GM18502 (cell line): ENCODE results near the gene TSHZ2.

Experiments used
- ATAC-seq: cut with Tn5 transposase; IDR thresholded peaks from one replicate; pipeline ENCODE4 v1.9.1; 2021; ENCODE audit warnings: mild to moderate bottlenecking; ENCODE audit not compliant: unreplicated experiment, poor library complexity

Gene TSHZ2

DNA sequence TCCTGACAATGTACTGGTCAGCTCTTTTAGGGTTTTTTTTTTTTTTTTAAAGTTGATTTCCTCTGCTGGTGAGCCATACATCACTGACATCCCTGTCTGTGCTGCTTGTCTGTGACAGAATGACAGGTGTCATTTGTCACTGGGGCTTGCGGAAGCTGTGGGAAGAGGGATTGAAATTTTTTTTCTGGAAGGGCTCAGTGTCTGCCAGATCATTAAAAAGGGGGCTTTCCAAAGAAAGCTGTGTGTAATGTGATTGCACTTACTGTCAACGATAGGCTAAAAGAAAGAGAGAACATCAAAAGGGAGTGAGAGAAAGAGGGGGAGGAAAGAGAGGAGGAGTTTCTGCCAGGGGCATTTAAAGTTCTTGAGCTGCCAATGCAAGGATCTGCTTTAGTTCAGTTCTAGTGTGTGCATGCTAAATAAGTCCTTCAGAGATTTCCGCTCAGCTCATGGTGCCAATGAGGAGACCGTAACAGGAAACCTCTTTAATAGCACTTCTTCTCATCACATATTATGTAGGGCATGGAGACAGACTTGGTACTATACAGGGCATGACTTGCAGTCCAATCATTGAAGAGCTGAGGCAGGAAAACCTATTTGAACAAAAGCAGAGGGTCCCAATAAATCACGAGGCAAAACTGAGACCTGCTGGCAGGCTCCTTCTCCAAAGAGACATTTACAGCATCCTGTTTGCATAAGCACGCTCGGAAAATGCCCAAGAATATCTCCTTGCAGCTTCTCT is 177.2 kb downstream of the TSHZ2 start:
- ATAC-seq, result no peak

DNA sequence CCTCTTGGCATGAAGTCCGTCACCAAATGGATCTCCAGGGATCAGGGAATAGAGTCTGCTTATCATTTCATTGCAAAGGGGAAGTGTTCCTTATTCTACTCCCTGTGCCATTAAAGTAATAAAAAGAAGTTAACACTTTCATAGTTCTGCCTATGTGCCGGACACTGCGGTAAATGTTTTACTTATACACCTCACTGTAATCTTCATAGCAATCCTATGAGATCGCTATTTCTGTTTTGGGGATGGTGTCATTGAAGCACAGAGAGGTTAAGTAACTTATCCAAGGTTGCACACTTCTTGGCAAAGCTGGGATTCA is 177.7 kb downstream of the TSHZ2 start:
- no peak for ATAC-seq

DNA sequence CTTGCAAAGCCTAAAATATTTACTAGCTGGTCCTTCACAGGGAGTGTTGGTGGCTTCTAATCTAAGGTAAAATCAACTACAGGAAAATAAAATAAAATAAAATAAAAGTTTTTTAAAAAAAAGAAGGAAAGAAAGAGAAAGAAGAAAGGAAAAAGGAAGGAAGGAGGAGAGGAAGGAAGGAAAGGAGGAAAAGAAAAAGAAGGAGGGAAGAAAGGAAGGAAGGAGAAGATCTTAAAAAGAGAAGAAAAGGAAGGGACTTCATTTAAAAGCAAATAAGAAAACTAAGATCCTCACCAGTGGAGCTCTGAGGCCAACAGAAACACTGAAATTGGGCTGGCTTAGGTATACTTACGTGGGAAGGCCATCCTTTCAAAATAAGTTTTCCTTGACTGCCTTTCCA is 178.4 kb downstream of the TSHZ2 start:
- no peak for ATAC-seq

DNA sequence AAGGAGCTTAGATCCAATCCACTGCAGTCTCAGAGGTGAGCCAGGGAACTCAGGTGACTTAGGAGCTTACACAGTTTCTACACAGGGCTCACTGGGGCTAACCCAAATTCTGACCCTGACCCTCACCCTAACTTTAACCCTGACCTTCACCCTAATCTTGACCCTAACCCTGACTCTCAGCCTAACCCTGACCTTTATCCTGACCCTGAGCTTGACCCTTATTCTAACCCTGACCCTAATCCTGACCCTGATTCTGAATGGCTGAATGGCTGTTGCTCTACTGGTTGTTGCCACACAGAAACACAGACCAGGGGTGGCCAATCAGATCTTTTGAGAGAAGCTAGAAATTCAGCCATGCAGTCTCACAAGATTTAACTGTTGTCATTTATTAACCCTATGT is 180.1 kb downstream of the TSHZ2 start:
- no peak for ATAC-seq

DNA sequence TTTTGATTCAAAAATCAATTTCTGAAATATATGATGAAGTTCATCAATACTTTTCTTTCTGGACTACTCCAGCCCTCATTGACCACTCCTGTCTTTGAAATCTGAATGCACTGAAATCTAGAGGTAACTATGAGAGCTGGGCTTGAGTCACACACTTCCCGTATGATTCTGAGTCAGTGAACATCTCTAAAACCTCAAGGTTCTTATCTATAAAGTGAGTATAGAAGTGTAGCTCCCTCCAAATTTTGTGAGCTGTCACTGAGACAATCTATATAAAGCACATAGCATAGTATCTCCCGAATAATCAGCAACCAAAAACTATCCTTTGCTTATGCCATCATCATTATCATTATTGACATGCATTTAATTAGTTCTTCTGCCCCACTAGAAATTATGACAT is 182.4 kb downstream of the TSHZ2 start:
- ATAC-seq, result peak; percentile 76

DNA sequence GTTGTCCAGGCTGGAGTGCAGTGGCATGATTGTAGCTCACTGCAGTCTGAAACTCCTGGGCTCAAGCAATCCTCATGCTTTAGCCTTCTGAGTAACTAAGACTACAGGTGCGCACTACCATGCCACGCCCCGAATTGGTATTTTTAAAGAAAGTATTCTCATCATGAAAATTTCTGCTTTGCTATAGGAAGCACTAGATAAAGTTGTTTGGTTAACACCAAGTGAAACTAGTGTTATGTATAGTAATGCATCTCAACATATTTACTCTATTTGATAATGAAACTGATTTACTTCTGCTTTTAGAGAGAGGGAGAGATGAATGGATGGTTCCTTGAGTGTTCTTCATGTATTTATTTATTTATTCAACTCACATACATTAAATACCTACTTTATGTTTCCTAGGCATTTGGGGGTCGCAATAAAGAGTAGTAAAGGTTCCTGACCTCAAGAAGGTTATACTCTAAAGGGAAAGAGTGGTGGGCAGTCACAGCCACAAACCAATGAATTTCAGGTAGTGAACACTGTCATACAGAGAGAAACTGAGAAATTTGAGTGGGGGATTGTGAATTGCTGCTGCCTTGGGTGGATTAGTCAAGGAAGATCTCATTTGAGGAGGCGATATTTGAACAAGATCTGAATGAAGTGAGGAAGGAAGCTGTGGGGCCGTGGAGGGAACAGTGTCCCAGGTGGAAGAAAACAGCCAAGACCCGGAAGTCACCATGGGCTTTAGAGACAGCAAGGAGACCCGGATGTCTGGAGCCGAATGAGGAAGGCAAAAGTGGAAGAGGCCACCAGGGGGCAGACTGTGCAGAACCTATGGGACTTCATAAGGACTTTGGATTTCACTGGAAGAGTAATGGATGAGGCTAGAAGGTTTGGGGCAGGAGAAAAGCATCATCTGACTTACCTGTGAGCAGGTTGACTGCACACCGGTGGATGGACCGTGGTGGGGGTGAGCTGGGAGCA is 185.6 kb downstream of the TSHZ2 start:
- ATAC-seq, result peak; percentile 75

DNA sequence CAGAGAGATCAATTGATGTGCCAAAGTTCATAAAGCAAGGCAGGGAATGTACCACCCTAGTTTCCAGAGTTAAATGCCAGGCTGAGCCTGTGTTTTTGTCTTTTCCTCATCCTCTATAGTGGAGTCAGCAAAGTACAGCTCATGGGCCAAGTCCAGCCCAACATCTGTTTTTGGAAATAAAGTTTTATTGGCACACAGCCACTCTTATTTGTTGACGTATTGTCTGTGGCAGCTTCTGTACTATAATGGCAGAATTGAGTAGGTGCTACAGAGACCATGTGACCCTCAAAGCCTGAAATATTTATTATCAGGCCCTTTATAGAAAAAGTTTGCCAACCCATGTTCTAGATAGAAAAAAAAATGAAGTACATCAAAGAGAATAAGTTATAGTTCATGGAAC is 187.0 kb downstream of the TSHZ2 start:
- no peak for ATAC-seq

DNA sequence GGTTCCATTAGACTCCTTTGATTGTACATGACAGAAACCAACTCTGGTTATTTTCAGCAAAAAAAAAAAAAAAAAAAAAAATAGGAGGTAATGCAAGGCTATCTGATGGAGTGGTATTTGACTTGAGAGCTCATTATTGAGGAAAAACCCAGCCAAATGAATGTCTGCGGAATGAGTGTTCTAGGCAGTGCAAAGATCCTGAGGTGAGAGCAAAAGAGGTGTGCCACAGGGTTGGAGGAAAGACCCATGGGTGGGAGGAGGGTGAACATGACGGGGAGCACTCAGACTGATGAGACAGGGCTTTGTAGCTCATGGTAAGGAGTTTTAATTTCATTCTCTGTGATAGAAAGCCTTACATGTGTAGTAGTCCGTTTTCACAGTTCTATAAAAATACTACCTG is 188.9 kb downstream of the TSHZ2 start:
- no peak for ATAC-seq

DNA sequence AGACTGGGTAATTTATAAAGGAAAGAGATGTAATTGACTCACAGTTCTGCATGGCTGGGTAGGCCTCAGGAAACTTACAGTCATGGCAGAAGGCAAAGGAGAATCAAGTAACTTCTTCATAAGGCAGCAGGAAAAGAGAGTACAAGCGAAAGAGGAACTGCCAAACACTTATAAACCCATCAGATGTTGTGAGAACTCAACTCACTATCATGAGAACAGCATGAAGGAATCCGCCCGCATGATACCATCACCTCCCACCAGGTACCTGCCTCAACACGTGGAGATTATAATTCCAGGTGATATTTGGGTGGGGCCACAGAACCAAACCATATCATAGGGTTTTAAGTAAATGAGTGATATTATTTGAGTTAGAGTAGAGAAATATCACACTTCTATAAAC is 189.3 kb downstream of the TSHZ2 start:
- peak; percentile 30 for ATAC-seq

DNA sequence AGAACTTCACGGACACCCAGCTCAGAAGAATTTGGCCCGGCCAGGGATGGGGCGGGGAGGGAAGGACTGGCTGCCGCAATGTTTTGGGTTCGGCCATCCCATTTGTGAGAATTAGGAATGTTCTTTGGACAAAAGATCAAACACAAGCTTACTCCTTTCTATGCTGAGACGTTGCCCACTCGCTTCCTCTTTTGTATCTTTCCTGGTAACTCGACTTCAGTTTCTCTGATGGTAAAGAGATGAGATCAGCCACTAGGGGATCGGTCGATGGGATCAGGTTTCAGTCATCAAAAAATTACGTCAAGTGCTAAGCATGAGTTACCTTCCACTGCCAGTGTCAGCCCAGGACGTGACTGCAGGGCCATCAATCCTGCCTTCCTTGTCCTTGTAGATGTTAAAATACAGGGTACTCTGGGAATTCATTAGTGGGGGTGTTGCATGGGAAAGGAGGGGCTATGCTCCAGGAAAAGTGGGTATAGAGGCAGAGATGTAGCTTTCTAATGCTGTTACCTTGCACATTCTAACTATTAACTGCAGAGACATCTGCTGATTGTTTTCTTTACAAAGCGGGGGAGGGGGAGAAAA is 190.2 kb downstream of the TSHZ2 start:
- peak; percentile 48 for ATAC-seq

DNA sequence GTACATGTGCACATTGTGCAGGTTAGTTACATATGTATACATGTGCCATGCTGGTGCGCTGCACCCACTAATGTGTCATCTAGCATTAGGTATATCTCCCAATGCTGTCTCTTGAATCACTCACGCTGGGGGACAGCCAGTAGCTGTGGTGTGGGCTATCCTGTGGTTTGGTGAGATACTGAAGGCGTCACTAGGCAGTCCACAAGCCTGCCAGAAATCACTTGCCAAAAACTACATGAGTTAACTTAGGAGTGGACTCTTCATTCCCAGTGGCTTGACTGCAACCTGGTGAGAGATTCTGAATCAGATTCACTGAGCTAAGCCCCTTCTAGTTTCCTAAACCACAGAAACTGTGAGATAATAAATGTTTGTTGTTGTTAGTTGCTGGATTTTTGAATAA is 191.3 kb downstream of the TSHZ2 start:
- ATAC-seq, result no peak

DNA sequence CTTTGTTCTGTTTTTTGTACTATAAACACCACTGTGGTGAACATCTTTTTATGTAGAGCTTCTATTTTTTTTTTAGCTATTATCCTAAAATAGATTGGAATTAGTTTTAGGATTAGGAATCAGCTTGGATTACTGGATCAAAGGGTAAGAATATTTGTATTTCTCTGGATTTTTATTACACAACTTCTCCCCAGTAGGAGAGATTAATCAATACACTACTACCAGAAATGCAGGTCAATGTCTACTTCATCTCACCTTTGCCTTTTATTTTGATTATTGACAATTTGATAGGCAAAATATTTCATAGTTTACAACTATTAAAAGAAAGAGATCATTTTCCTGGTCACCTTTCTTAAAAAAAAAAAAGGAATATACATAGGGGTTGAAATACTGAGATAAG is 191.9 kb downstream of the TSHZ2 start:
- no peak for ATAC-seq

DNA sequence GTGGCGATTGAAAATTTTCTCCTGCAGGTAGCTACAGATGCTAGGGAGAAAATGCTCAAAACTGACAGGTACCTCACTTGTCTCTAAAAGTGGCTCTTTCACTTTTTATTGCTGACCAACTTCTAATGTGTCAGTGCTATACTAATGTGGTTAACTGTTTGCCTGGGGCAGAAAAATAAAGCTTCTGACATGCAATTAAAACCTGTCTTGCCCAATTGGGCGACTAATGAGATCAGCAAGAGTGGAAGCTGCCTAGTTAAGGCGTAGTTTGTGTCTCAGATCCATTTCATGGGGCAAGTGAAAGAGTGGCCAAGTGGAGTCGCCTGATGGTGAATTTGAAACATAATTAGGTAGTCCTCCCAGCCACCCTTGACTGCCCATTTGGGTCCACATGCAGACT is 193.3 kb downstream of the TSHZ2 start:
- ATAC-seq, result no peak

DNA sequence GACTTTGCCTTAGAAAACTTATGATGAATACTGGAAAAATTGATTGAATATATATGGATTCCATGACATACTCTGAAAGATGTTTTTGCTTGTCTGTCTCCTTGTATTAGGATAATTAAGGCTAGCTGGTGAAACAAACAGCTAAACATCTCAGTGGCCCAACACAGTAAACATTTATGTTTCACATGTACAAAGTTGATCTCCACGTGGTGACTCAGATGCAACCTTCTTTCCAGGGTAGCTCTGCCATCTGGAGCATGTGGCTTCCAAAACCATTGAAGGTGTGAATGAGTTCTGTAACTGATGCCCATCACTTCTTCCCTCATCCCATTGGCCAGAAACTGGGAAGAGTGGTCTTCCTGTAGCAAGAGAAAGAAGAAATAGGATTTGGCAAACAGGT is 196.3 kb downstream of the TSHZ2 start:
- no peak for ATAC-seq

DNA sequence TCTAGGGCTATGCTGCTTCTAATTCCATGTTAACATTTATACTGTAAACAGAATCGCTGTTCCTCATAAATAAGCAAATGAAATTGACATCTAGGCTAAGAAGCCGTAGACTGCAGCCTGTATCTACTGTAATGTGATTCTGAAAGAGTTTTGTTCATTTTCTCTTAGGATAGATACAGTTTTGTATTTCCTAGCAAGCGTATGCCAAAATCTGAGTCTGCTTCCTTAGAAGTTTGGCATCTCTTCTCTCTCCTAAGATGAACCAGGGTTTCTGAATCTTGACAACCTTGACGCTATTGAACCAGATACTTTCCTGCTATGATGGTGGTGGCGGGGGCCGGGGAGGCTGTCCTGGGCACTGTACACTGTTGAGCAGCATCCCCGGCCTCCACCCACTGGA is 198.0 kb downstream of the TSHZ2 start:
- ATAC-seq, result no peak

DNA sequence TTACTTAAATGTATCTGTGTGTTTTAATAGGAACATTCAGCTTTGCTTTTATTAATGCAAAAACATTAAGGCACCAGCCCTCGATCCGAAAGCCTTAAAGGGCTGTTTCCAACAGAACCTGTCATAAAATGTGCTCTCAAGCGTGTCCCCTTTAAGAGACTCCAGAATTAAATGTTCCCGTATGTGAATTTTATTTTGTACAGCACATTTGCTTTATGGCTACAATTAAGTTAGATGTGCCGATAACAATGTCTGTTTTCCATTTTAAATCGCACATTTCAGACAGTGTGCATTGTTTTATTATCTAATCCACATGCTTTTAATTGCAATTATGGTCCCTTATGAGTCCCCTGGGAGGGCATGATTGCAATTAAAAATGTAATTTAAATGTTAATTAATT is 198.9 kb downstream of the TSHZ2 start:
- no peak for ATAC-seq

DNA sequence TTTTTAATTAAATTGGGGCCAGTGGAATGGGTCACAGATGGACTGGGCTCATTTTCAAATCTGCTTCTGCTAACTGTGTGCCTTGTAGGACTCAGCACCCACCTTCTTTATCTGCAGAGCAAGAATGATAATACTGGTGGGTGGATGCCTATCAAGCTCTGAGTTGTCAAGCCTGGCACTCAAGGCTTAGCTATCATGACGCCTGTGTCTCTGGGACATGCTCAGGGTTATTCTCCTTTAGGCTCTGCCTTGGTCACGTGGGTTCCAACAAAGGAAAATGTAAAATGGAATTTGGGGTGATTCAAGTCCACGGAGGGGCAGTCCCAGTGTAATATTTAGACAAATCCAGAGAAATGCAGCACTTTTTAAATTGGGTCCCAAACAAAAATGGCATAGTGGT is 202.3 kb downstream of the TSHZ2 start:
- ATAC-seq, result no peak

DNA sequence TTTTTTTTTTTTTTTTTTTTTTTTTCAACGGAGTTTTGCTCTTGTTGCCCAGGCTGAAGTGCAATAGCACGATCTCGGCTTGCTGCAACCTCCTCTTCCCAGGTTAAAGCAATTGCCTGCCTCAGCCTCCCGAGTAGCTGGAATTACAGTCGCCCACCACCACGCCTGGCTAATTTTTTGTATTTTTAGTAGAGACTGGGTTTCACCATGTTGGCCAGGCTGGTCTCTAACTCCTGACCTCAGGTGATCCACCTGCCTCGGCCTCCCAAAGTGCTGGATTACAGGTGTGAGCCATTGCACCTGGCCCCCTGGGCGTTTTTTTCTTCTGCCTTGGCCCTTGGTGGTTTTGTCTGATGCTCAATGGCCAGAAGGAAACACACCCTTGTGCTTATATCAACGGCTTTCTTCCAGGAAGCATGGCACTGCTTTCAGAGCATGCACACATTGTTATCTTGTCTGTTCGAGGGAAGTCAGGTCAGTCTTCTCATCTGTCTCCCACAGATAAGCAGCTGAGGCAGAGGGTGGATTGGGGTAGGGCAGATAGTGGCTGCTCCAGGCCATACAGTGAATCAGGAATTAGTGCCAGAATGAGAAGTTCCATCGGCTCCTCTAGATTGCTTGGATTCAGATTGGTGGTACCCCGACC is 203.1 kb downstream of the TSHZ2 start:
- no peak for ATAC-seq

DNA sequence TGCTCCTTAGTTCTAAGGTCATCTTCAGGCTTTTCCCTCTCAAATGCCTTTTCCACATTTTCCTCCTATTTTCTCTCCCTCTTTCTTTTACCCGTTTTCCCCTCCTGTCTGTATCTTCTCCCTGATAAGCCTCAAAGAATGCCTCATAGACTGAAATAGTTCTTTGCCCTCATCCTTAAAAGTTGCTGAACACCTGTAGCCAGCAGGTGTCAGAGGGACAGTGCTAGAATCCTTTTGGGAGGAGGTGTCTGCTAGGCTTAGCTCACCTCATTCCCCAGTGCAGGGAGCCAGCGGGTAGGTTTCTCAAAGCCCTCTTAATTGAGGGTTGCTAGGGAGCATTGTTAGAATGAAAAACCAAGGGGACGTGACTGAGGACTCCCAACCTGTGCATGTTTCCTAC is 204.0 kb downstream of the TSHZ2 start:
- ATAC-seq, result no peak

DNA sequence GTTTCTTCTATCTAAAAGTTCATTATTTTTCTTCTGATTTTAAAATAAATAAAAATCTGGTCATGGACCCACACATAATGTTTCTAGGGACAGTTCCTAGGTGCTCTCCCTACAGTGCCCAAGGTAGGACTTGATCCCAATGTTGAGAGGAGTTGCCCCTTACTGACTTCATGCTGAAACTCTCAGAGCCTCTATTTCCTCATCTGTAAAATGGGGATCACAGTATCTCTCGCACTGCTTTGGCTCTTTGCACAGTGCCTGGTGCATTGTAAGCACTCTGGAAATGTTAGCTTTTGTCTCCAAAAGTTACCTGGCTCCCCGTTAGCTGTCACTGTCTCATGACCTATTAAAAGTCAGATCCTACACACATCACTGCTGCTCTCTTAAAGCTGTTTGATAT is 205.5 kb downstream of the TSHZ2 start:
- ATAC-seq, result no peak

DNA sequence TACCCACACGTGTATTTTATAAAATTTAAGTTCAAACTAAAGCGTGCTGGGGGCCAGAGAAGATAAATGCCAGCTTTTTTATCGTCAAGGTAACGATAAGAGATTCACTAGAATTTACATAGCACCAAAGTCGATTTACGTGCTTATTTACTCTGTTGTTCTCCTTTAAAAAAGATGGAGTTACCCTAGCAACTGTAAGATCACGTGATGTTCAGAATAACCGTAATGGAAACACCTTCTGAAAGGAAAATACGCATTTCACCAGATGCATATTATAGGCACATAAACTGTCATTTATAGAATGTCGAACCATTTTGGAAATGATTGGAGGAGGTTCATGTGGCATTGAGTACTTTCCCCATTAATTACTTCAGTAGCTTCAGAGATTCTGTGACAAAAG is 207.6 kb downstream of the TSHZ2 start:
- no peak for ATAC-seq
